H9 (cell line): ENCODE results near the gene COX10. TPM values are rescaled to one million over a fixed set of nuclear protein-coding genes. Genes with fewer than 3 reads are reported as not detected.
"Not testable (repeated sequence)": the region's sequence is repeated elsewhere in the genome, so short reads cannot be mapped to it uniquely, and the experiment has no call there.

Source experiments
- DNase-seq: peaks from one replicate; pipeline ENCODE4 v3.0.0-alpha.2; 2017
- H2AFZ ChIP-seq: one replicate; pipeline ENCODE4 v1.6.1; 2013; ENCODE audit warnings: mild to moderate bottlenecking, low read length, control low read depth, moderate library complexity
- H2AK5ac ChIP-seq: 2 replicates; pipeline ENCODE4 v1.6.1; 2013; ENCODE audit warnings: low read length, control low read depth, mixed read lengths; ENCODE audit not compliant: insufficient read length
- H2BK120ac ChIP-seq: one replicate; pipeline ENCODE4 v1.6.1; 2013; ENCODE audit warnings: low read depth, mild to moderate bottlenecking, low read length, control low read depth, inconsistent platforms; ENCODE audit not compliant: poor library complexity, severe bottlenecking
- H2BK12ac ChIP-seq: 2 replicates; pipeline ENCODE4 v1.6.1; 2013; ENCODE audit warnings: low read length, control low read depth, mixed read lengths, low read depth; ENCODE audit not compliant: insufficient read length
- H2BK15ac ChIP-seq: 2 replicates; pipeline ENCODE4 v1.6.1; 2013; ENCODE audit warnings: low read depth, low read length, control low read depth
- H2BK20ac ChIP-seq: one replicate; pipeline ENCODE4 v1.6.1; 2013; ENCODE audit warnings: low read depth, mild to moderate bottlenecking, low read length, control low read depth, inconsistent platforms; ENCODE audit not compliant: poor library complexity, severe bottlenecking
- H2BK5ac ChIP-seq: 2 replicates; pipeline ENCODE4 v1.6.1; 2013; ENCODE audit warnings: low read length, control low read depth, mixed read lengths; ENCODE audit not compliant: insufficient read length
- H3K14ac ChIP-seq: 2 replicates; pipeline ENCODE4 v1.6.1; 2013; ENCODE audit warnings: low read length, control low read depth; ENCODE audit not compliant: insufficient read depth
- H3K18ac ChIP-seq: 2 replicates; pipeline ENCODE4 v1.6.1; 2013; ENCODE audit warnings: low read depth, mild to moderate bottlenecking, mixed read lengths, low read length, control low read depth; ENCODE audit not compliant: insufficient read length
- H3K23ac ChIP-seq: 2 replicates; pipeline ENCODE4 v1.6.1; 2013; ENCODE audit warnings: low read length, control low read depth, mixed read lengths, low read depth; ENCODE audit not compliant: insufficient read length
- H3K23me2 ChIP-seq: 2 replicates; pipeline ENCODE4 v1.6.1; 2013; ENCODE audit warnings: low read depth, mild to moderate bottlenecking, mixed read lengths, low read length, control low read depth; ENCODE audit not compliant: insufficient read length, poor library complexity, severe bottlenecking
- H3K27ac ChIP-seq: 2 replicates; pipeline ENCODE4 v1.5.1; 2013; ENCODE audit warnings: low read length, control low read depth, mixed read lengths, low read depth; ENCODE audit not compliant: insufficient read length
- H3K27me3 ChIP-seq: 2 replicates; pipeline ENCODE4 v1.6.1; 2013; ENCODE audit warnings: low read length, control low read depth, inconsistent platforms; ENCODE audit not compliant: insufficient read depth
- H3K4ac ChIP-seq: 2 replicates; pipeline ENCODE4 v1.6.1; 2013; ENCODE audit warnings: low read depth, mild to moderate bottlenecking, control low read depth, inconsistent platforms, low read length, moderate library complexity
- H3K4me1 ChIP-seq: 2 replicates; pipeline ENCODE4 v1.6.1; 2013; ENCODE audit warnings: low read length, control low read depth, inconsistent platforms; ENCODE audit not compliant: insufficient read depth
- H3K4me2 ChIP-seq: 2 replicates; pipeline ENCODE4 v1.6.1; 2013; ENCODE audit warnings: low read length, control low read depth, mixed read lengths; ENCODE audit not compliant: insufficient read length, insufficient read depth
- H3K56ac ChIP-seq: 2 replicates; pipeline ENCODE4 v1.6.1; 2013; ENCODE audit warnings: low read depth, mild to moderate bottlenecking, mixed read lengths, low read length, control low read depth; ENCODE audit not compliant: insufficient read length
- H3K79me1 ChIP-seq: 2 replicates; pipeline ENCODE4 v1.6.1; 2013; ENCODE audit warnings: low read depth, mild to moderate bottlenecking, moderate library complexity, low read length, control low read depth, inconsistent platforms; ENCODE audit not compliant: insufficient read depth, poor library complexity, severe bottlenecking
- H3K79me2 ChIP-seq: 2 replicates; pipeline ENCODE4 v1.6.1; 2013; ENCODE audit warnings: low read length, control low read depth, inconsistent platforms; ENCODE audit not compliant: insufficient read depth
- H3K9ac ChIP-seq: 2 replicates; pipeline ENCODE4 v1.6.1; 2013; ENCODE audit warnings: low read length, control low read depth, mixed read lengths; ENCODE audit not compliant: insufficient read length; ENCODE audit errors: extremely low read depth
- H3K9me3 ChIP-seq: one replicate; pipeline ENCODE4 v1.6.1; 2013; ENCODE audit warnings: low read depth, low read length, inconsistent platforms; ENCODE audit not compliant: control insufficient read depth
- H3T11ph ChIP-seq: one replicate; pipeline ENCODE4 v1.6.1; 2013; ENCODE audit warnings: mild to moderate bottlenecking, low read length, control low read depth, inconsistent platforms
- H4K20me1 ChIP-seq: one replicate; pipeline ENCODE4 v1.6.1; 2013; ENCODE audit not compliant: control insufficient read depth, insufficient read length, insufficient read depth
- H4K5ac ChIP-seq: 2 replicates; pipeline ENCODE4 v1.6.1; 2013; ENCODE audit warnings: low read depth, mild to moderate bottlenecking, mixed read lengths, low read length, control low read depth; ENCODE audit not compliant: insufficient read length
- H4K8ac ChIP-seq: replicated peaks from 2 replicates; pipeline ENCODE4 v1.6.1; 2013; ENCODE audit warnings: low read length, control low read depth, mixed read lengths, low read depth; ENCODE audit not compliant: insufficient read length
- H4K91ac ChIP-seq: 2 replicates; pipeline ENCODE4 v1.6.1; 2013; ENCODE audit warnings: low read depth, mild to moderate bottlenecking, moderate library complexity, mixed read lengths, low read length, control low read depth; ENCODE audit not compliant: insufficient read length
- H3K27ac Mint-ChIP-seq, 3 experiments: 2 replicates in 2 of 3; 3 replicates in 1 of 3; pipeline ENCODE4 v1.8.0; 2020 to 2021; ENCODE audit warnings: mixed read lengths in 3 of 3, mild to moderate bottlenecking in 1 of 3, moderate library complexity in 1 of 3
- H3K27me3 Mint-ChIP-seq: 2 replicates; pipeline ENCODE4 v1.8.0; 2021; ENCODE audit warnings: low read depth, mild to moderate bottlenecking, moderate library complexity, mixed read lengths
- H3K36me3 Mint-ChIP-seq, 3 experiments: 2 replicates in 2 of 3; 3 replicates in 1 of 3; pipeline ENCODE4 v1.8.0; 2020 to 2021; ENCODE audit warnings: low read depth in 3 of 3, mixed read lengths in 3 of 3; ENCODE audit not compliant: insufficient read depth in 1 of 3
- H3K4me1 Mint-ChIP-seq, 2 experiments: 2 replicates each; pipeline ENCODE4 v1.8.0; 2020; ENCODE audit warnings: mixed read lengths in 2 of 2
- H3K4me3 Mint-ChIP-seq, 2 experiments: 2 replicates in 1 of 2; 3 replicates in 1 of 2; pipeline ENCODE4 v1.8.0; 2020 to 2021; ENCODE audit warnings: mild to moderate bottlenecking in 2 of 2, mixed read lengths in 2 of 2, moderate library complexity in 1 of 2
- H3K9me3 Mint-ChIP-seq, 2 experiments: 2 replicates in 1 of 2; 3 replicates in 1 of 2; pipeline ENCODE4 v1.8.0; 2020; ENCODE audit warnings: mild to moderate bottlenecking in 2 of 2, mixed read lengths in 2 of 2, moderate library complexity in 1 of 2
- WGBS: extraction: QIAGEN DNeasy Blood & Tissue Kit; methylation state at CpG from one replicate; pipeline ENCODE4 v1.1.7; 2013; ENCODE audit warnings: missing lambda C conversion rate, low lambda C conversion rate, mixed read lengths; ENCODE audit not compliant: insufficient read length; ENCODE audit errors: extremely low coverage; 5-methylcytosine and 5-hydroxymethylcytosine counted together
- total RNA-seq: library from RNA; stranded (reverse); gene quantifications from 2 replicates; pipeline ENCODE4 v1.2.1, GENCODE V29; 2021

COX10 gene
- total RNA-seq, 1 experiment from 2014 or later = 20.6 TPM

- DNase-seq, H3K9me3 ChIP-seq, H3K36me3 Mint-ChIP-seq, H3K23me2 ChIP-seq, H4K20me1 ChIP-seq, H3K9ac ChIP-seq, H3T11ph ChIP-seq, H2BK15ac ChIP-seq, H2BK20ac ChIP-seq, H3K79me2 ChIP-seq, H3K14ac ChIP-seq, H2AFZ ChIP-seq, H3K23ac ChIP-seq, H3K4me2 ChIP-seq, H3K9me3 Mint-ChIP-seq, H3K27ac ChIP-seq, H3K18ac ChIP-seq, H3K27me3 Mint-ChIP-seq, H3K56ac ChIP-seq, H2BK120ac ChIP-seq, H2BK5ac ChIP-seq, H4K91ac ChIP-seq, H3K4me3 Mint-ChIP-seq, H2AK5ac ChIP-seq, H3K27me3 ChIP-seq, H3K4me1 ChIP-seq, H4K5ac ChIP-seq, H3K27ac Mint-ChIP-seq, H4K8ac ChIP-seq, H3K4me1 Mint-ChIP-seq, H3K79me1 ChIP-seq, H3K4ac ChIP-seq, H2BK12ac ChIP-seq: not testable (repeated sequence)
- WGBS = no CpG with 5 or more reads among the region's 11 CpGs
These were observed 167.5 kb downstream of the COX10 start, which contains the start of gene CDRT15 for GRCh38 chr17:14236762-14237161. CDRT15 (minus strand) TSS chr17:14236862; CDS start chr17:14236833, 29 bp downstream.

- not testable (repeated sequence) for H2AK5ac ChIP-seq, H2BK12ac ChIP-seq, H3K18ac ChIP-seq, H3K9me3 ChIP-seq, H3K4me1 ChIP-seq, H3K23ac ChIP-seq, H4K20me1 ChIP-seq, H3K27ac ChIP-seq, H2BK15ac ChIP-seq, H3K9ac ChIP-seq, H3K79me2 ChIP-seq, H2BK20ac ChIP-seq, H2AFZ ChIP-seq, H3K9me3 Mint-ChIP-seq, H3K4me2 ChIP-seq, H3K14ac ChIP-seq, H3K27me3 ChIP-seq, H3K27me3 Mint-ChIP-seq, H3K79me1 ChIP-seq, H2BK120ac ChIP-seq, H3T11ph ChIP-seq, H3K4me3 Mint-ChIP-seq, H3K23me2 ChIP-seq, H3K4me1 Mint-ChIP-seq, H2BK5ac ChIP-seq, H3K56ac ChIP-seq, H3K4ac ChIP-seq, H4K8ac ChIP-seq, DNase-seq, H3K27ac Mint-ChIP-seq, H4K5ac ChIP-seq, H4K91ac ChIP-seq, H3K36me3 Mint-ChIP-seq
- WGBS = no CpG with 5 or more reads among the region's 5 CpGs
These were observed 170.0 kb downstream of the COX10 start for GRCh38 chr17:14239271-14239670.
